GM23248 (cell line): ENCODE data around the gene CAMK2D. TPM values are rescaled to one million over a fixed set of nuclear protein-coding genes. Genes with fewer than 3 reads are reported as not detected.

Source experiments
- DNase-seq: peaks from one replicate; pipeline ENCODE4 v3.0.0-alpha.2; 2015
- H2AFZ ChIP-seq: fragments of 200-600 bp; sonication (generic); 2 replicates; pipeline ENCODE4 v1.6.1; 2016; ENCODE audit warnings: antibody characterized with exemption
- H3F3A ChIP-seq: fragments of 200-600 bp; sonication (generic); 2 replicates; pipeline ENCODE4 v1.6.1; 2016; ENCODE audit warnings: mild to moderate bottlenecking, antibody characterized with exemption, mixed run types; ENCODE audit not compliant: insufficient read depth
- H3K27ac ChIP-seq: fragments of 200-600 bp; sonication (generic); 2 replicates; pipeline ENCODE4 v1.5.1; 2016; ENCODE audit warnings: mild to moderate bottlenecking
- H3K27me3 ChIP-seq: fragments of 200-600 bp; sonication (generic); replicated peaks from 2 replicates; pipeline ENCODE4 v1.6.1; 2016; ENCODE audit warnings: mild to moderate bottlenecking; ENCODE audit not compliant: insufficient read depth
- H3K36me3 ChIP-seq: fragments of 200-600 bp; sonication (generic); 2 replicates; pipeline ENCODE4 v1.6.1; 2016; ENCODE audit warnings: low read depth, mild to moderate bottlenecking
- H3K4me1 ChIP-seq: fragments of 200-600 bp; sonication (generic); 2 replicates; pipeline ENCODE4 v1.6.1; 2016; ENCODE audit warnings: mild to moderate bottlenecking; ENCODE audit not compliant: insufficient read depth
- H3K4me2 ChIP-seq: fragments of 200-600 bp; sonication (generic); one replicate; pipeline ENCODE4 v1.6.1; 2016; ENCODE audit warnings: mild to moderate bottlenecking; ENCODE audit not compliant: unreplicated experiment
- H3K4me3 ChIP-seq: fragments of 200-600 bp; sonication (generic); 2 replicates; pipeline ENCODE4 v1.5.1; 2016; ENCODE audit warnings: mild to moderate bottlenecking
- H3K79me2 ChIP-seq: fragments of 200-600 bp; sonication (generic); 2 replicates; pipeline ENCODE4 v1.6.1; 2016; ENCODE audit warnings: mild to moderate bottlenecking; ENCODE audit not compliant: insufficient read depth
- H3K9ac ChIP-seq: fragments of 200-600 bp; sonication (generic); 2 replicates; pipeline ENCODE4 v1.6.1; 2016; ENCODE audit warnings: mild to moderate bottlenecking
- H3K9me2 ChIP-seq: fragments of 200-600 bp; sonication (generic); 2 replicates; pipeline ENCODE4 v1.6.1; 2016; ENCODE audit warnings: mixed run types, mild to moderate bottlenecking, moderate library complexity; ENCODE audit not compliant: insufficient read depth
- H3K9me3 ChIP-seq: fragments of 200-600 bp; sonication (generic); one replicate; pipeline ENCODE4 v1.6.1; 2017; ENCODE audit warnings: low read depth
- H4K20me1 ChIP-seq: fragments of 200-600 bp; sonication (generic); 2 replicates; pipeline ENCODE4 v1.6.0; 2016; ENCODE audit not compliant: insufficient read depth
- EZH2 ChIP-seq: fragments of 200-600 bp; sonication (generic); IDR thresholded peaks from 2 replicates; pipeline ENCODE4 v1.6.1; 2018; ENCODE audit warnings: antibody characterized with exemption, mild to moderate bottlenecking; ENCODE audit not compliant: insufficient read depth, poor library complexity, severe bottlenecking
- EZH2phosphoT487 ChIP-seq: fragments of 200-600 bp; sonication (generic); IDR thresholded peaks from 2 replicates; pipeline ENCODE4 v1.6.1; 2018; ENCODE audit warnings: antibody characterized with exemption, moderate library complexity, mild to moderate bottlenecking, low read depth; ENCODE audit not compliant: insufficient read depth
- WGBS, 2 experiments: methylation state at CpG; one replicate each; pipeline ENCODE4 v1.1.6; 2015 to 2017; ENCODE audit warnings: low lambda C conversion rate in 2 of 2, low coverage in 1 of 2; ENCODE audit errors: missing lambda C conversion rate in 2 of 2; 5-methylcytosine and 5-hydroxymethylcytosine counted together
- in situ Hi-C: fragments of 300-500 bp; cut with MboI; formaldehyde crosslinking; loops from 2 replicates; pipeline ENCODE4 v1.15.0; 2020
- polyA plus RNA-seq: library from polyadenylated mRNA; unstranded; fragments of >200 nt; fragmentation: Nextera tagmentation; extraction: Ambion mirVana; gene quantifications from 2 replicates; pipeline ENCODE4 v1.2.1, GENCODE V29; 2016
- total RNA-seq: library from RNA; depleted of rRNA; stranded (reverse); fragments of >200 nt; shearing (Covaris generic); gene quantifications from 2 replicates; pipeline ENCODE4 v1.2.3, GENCODE V29; 2014

CAMK2D gene
- total and polyA plus RNA-seq, 2 experiments from 2014 or later, result 78.8 to 94.5 TPM

DNA sequence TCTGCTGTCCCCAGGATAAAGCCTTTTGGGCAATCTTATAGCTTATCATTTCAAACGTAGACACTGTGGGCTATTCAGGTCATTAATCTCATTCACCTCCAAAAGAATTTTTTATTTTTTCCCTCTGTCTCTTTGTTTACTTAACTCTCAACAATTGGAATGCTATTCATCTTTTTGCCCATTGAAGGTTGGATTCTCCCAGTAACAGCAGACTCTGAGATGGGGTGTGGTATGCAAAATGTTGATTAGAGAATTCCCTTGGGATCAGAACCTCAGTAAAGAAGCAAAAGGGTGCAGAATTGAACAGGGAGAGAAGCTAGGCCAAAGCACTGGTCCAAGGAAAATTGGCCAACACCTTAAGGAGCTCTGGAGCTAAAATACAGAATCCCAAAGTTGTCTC is 60.4 kb downstream of the CAMK2D start:
- H3K4me3 ChIP-seq, result no peak overlapping the region
- in situ Hi-C loops, result no loop called here
- peaks cover 100% of the 10 kb centered on the region for H3K79me2 ChIP-seq
- H3K4me2 ChIP-seq, result no peak overlapping the region
- H3K27ac ChIP-seq, result no peak overlapping the region
- DNase-seq, result no peak
- H3K9ac ChIP-seq, result no peak overlapping the region
- H3K9me2 ChIP-seq, result no peaks in the 10 kb centered on the region
- peaks cover 23% of the 10 kb centered on the region for H3K4me1 ChIP-seq
- H4K20me1 ChIP-seq, result peaks cover 7% of the 10 kb centered on the region; the same call in 1 of the 2 replicates
- no peak for TF ChIP-seq EZH2phosphoT487
- no peak for TF ChIP-seq EZH2
- no peaks in the 10 kb centered on the region for H3K9me3 ChIP-seq
- H2AFZ ChIP-seq, result no peak overlapping the region
- H3K27me3 ChIP-seq, result no peaks in the 10 kb centered on the region
- peaks cover under 1% of the 10 kb centered on the region; the same call in 1 of the 2 replicates for H3K36me3 ChIP-seq
- peaks cover 28% of the 10 kb centered on the region for H3F3A ChIP-seq
- 93 to 95% methylated on average over 1 of the region's 1 CpG for WGBS, 2 experiments

- H3K27ac ChIP-seq, result no peak overlapping the region
- H3K36me3 ChIP-seq, result no peaks in the 10 kb centered on the region; the same call in 1 of the 2 replicates
- H3K4me3 ChIP-seq, result no peak overlapping the region
- H3K9me3 ChIP-seq, result no peaks in the 10 kb centered on the region
- no peak for TF ChIP-seq EZH2phosphoT487
- no peak for TF ChIP-seq EZH2
- no peaks in the 10 kb centered on the region for H3K9me2 ChIP-seq
- H4K20me1 ChIP-seq, result peaks cover 7% of the 10 kb centered on the region; the same call in 1 of the 2 replicates
- no peak overlapping the region for H2AFZ ChIP-seq
- no peak for DNase-seq
- peaks cover 23% of the 10 kb centered on the region for H3F3A ChIP-seq
- in situ Hi-C loops, result no loop called here
- H3K27me3 ChIP-seq, result no peaks in the 10 kb centered on the region
- peaks cover 100% of the 10 kb centered on the region for H3K79me2 ChIP-seq
- no peak overlapping the region for H3K4me2 ChIP-seq
- WGBS, 2 experiments, result 92 to 94% methylated on average over 2 of the region's 2 CpGs
- peaks cover 21% of the 10 kb centered on the region for H3K4me1 ChIP-seq
- H3K9ac ChIP-seq, result no peak overlapping the region
Observed at GRCh38 chr4:113700602-113701150, 60.9 kb downstream of the CAMK2D start.

DNA sequence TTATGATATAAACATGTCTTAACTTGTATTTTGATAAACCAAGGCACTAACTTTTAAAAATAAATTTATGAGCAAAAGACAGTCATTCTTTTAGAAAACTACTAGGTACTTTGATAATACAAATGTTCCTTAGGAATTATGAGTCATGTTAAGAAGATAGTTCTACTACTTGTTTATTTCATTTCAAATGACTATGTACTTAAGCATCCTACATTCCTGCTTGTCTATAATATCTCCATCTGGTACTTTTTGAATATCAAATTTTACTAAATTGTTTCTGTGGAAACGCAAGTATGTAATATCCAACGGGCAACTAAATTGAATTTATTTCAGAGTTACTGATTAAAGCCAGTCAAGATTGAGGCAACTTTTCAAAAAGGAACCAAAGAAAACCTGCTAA is 61.8 kb downstream of the CAMK2D start:
- peak; percentile 57 for DNase-seq
- TF ChIP-seq EZH2, result no peak
- no peak for TF ChIP-seq EZH2phosphoT487
- Histone ChIP-seq H3K9ac (no peak overlapping the region), H3K4me2 (peak overlapping the region; percentile 12), H3K27ac (no peak overlapping the region), H3K36me3 (no peaks in the 10 kb centered on the region; the same call in 1 of the 2 replicates), H3K9me3 (no peaks in the 10 kb centered on the region), H3K4me1 (peaks cover 21% of the 10 kb centered on the region), H2AFZ (no peak overlapping the region), H3K27me3 (no peaks in the 10 kb centered on the region), H3K9me2 (no peaks in the 10 kb centered on the region), H3F3A (peaks cover 19% of the 10 kb centered on the region; the same call in 1 of the 2 replicates), H3K4me3 (no peak overlapping the region), H3K79me2 (peaks cover 100% of the 10 kb centered on the region), H4K20me1 (peaks cover 7% of the 10 kb centered on the region; the same call in 1 of the 2 replicates)
- WGBS, 2 experiments, result 55 to 65% methylated on average over 2 of the region's 2 CpGs
- in situ Hi-C loops, result no loop called here

DNA sequence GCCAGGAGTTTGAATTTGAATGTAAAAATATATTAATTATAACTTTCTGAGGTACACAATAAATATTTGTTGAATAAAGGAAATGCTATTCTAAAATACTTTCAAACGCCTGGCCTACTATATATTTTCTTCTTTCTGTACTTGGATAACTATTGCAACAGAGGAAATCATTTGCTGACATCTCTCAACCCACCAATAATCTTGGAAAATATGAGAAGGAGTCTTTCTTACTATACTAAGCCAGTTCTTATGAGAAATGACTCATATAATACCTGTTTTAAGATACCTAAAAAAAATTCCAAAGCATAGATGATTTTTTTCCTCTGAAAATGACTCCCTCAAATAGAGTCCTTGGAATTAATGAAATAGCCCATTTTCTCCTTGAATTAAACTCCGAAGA is 64.1 kb downstream of the CAMK2D start:
- H2AFZ ChIP-seq, result no peak overlapping the region
- DNase-seq, result no peak
- H3K4me3 ChIP-seq, result no peak overlapping the region
- no peaks in the 10 kb centered on the region for H3K9me3 ChIP-seq
- 0 out of 2 replicates have a peak, but pooled peaks cover 7% of the 10 kb centered on the region for H4K20me1 ChIP-seq
- H3F3A ChIP-seq, result peaks cover 19% of the 10 kb centered on the region; the same call in 1 of the 2 replicates
- no peak overlapping the region for H3K9ac ChIP-seq
- H3K27me3 ChIP-seq, result no peaks in the 10 kb centered on the region
- in situ Hi-C loops, result no loop called here
- WGBS, 2 experiments, result 96 to 100% methylated on average over 2 of the region's 2 CpGs
- peaks cover 19% of the 10 kb centered on the region for H3K4me1 ChIP-seq
- H3K9me2 ChIP-seq, result no peaks in the 10 kb centered on the region
- H3K79me2 ChIP-seq, result peaks cover 100% of the 10 kb centered on the region
- no peak overlapping the region for H3K4me2 ChIP-seq
- no peaks in the 10 kb centered on the region; the same call in 1 of the 2 replicates for H3K36me3 ChIP-seq
- no peak overlapping the region for H3K27ac ChIP-seq
- TF ChIP-seq EZH2phosphoT487, result no peak
- no peak for TF ChIP-seq EZH2
